ENCODE measurements around the gene FOXP1.

DNA sequence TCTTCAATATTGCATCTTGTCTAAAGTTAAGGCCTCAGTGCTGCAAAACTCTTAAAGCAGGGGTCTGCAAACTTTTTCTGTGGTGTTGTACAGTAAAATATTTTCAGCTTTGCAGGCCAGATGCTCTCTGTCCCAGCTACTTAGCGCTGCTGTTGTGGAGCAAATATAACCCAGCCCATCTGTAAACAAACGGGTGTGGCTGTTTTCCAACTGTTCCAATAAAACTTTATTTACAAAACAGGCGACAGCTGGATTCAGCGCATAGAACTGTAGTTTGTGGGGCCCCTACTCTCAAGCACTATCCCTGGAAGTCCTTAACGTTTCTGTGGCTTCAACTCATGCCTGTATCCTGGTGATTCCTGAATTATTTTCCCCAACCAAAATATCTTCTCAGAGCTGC, 365.0 kb downstream of the FOXP1 start:
- TF ChIP-seq, protein P1, sequence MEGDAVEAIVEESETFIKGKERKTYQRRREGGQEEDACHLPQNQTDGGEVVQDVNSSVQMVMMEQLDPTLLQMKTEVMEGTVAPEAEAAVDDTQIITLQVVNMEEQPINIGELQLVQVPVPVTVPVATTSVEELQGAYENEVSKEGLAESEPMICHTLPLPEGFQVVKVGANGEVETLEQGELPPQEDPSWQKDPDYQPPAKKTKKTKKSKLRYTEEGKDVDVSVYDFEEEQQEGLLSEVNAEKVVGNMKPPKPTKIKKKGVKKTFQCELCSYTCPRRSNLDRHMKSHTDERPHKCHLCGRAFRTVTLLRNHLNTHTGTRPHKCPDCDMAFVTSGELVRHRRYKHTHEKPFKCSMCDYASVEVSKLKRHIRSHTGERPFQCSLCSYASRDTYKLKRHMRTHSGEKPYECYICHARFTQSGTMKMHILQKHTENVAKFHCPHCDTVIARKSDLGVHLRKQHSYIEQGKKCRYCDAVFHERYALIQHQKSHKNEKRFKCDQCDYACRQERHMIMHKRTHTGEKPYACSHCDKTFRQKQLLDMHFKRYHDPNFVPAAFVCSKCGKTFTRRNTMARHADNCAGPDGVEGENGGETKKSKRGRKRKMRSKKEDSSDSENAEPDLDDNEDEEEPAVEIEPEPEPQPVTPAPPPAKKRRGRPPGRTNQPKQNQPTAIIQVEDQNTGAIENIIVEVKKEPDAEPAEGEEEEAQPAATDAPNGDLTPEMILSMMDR (IDR thresholded peaks at IDR 0.05; ENCODE audit: low read depth, low read length, poor library complexity, severe bottlenecking), result no peak
- TF ChIP-seq EZH2phosphoT487 (IDR thresholded peaks at IDR 0.05; ENCODE audit: borderline replicate concordance, low read length), result no peak
